MCF 10A (cell line): ENCODE data around the gene SWI5. TPM values are rescaled to one million over a fixed set of nuclear protein-coding genes. Genes with fewer than 3 reads are reported as not detected.

Experiments
- BruUV-seq: library from RNA; stranded (reverse); fragments of 400-500 nt; replicated peaks from 2 replicates; lab custom pipeline; 2021; lab: Mats Ljungman, UMichigan
- CTCF ChIA-PET: fragments of 300-600 bp; sonication (Branson Sonifier 250); formaldehyde crosslinking; extraction: SDS; loops from one replicate; lab custom pipeline; 2021; ENCODE audit warnings: antibody characterized with exemption, inconsistent platforms; lab: Yijun Ruan, JAX
- POLR2A ChIA-PET: fragments of 300-600, 350-650 bp; sonication (Branson Sonifier 250); formaldehyde crosslinking; extraction: SDS; loops from one replicate; lab custom pipeline; 2020; ENCODE audit warnings: antibody characterized with exemption, inconsistent platforms; lab: Yijun Ruan, JAX
- DNase-seq: peaks from one replicate; pipeline ENCODE4 v3.0.0-alpha.2; 2018; ENCODE audit not compliant: unreplicated experiment
- H3K27ac Mint-ChIP-seq: one replicate; pipeline ENCODE4 v1.8.0; 2022; ENCODE audit warnings: mild to moderate bottlenecking, low read depth, mixed read lengths; ENCODE audit not compliant: unreplicated experiment
- H3K27me3 Mint-ChIP-seq: one replicate; pipeline ENCODE4 v1.8.0; 2022; ENCODE audit warnings: mixed read lengths; ENCODE audit not compliant: insufficient read depth, unreplicated experiment
- H3K36me3 Mint-ChIP-seq: one replicate; pipeline ENCODE4 v1.8.0; 2022; ENCODE audit warnings: mild to moderate bottlenecking, moderate library complexity, mixed read lengths; ENCODE audit not compliant: insufficient read depth, unreplicated experiment
- H3K4me1 Mint-ChIP-seq: one replicate; pipeline ENCODE4 v1.8.0; 2022; ENCODE audit warnings: mixed read lengths; ENCODE audit not compliant: insufficient read depth, unreplicated experiment
- H3K4me3 Mint-ChIP-seq: one replicate; pipeline ENCODE4 v1.8.0; 2022; ENCODE audit warnings: mild to moderate bottlenecking, moderate library complexity, mixed read lengths; ENCODE audit not compliant: unreplicated experiment
- H3K9me3 Mint-ChIP-seq: one replicate; pipeline ENCODE4 v1.8.0; 2022; ENCODE audit warnings: mixed read lengths; ENCODE audit not compliant: unreplicated experiment
- CTCF ChIP-seq: fragments of 200-600 bp; IDR thresholded peaks from one replicate; pipeline ENCODE4 v1.8.0; 2022; ENCODE audit warnings: antibody characterized with exemption, mild to moderate bottlenecking; ENCODE audit not compliant: unreplicated experiment
- intact Hi-C: fragments of 100-400 bp; cut with micrococcal nuclease; formaldehyde crosslinking; loops from 2 replicates; pipeline ENCODE4 v1.14.1; 2022
- total RNA-seq: library from RNA; stranded (reverse); gene quantifications from 2 replicates; pipeline ENCODE4 v1.2.3, GENCODE V29; 2022

Gene SWI5
- total RNA-seq, 1 experiment from 2014 or later: 27.7 TPM

GRCh38 chr9:128280084-128280622 is 4.1 kb downstream of the SWI5 start:
- H3K27me3 Mint-ChIP-seq: no peaks in the 10 kb centered on the region
- CTCF ChIA-PET: no interaction called here
- H3K9me3 Mint-ChIP-seq: no peaks in the 10 kb centered on the region
- peaks cover 8% of the 10 kb centered on the region for H3K4me1 Mint-ChIP-seq
- TF ChIP-seq CTCF: no peak
- H3K4me3 Mint-ChIP-seq: no peak overlapping the region
- H3K27ac Mint-ChIP-seq: no peak overlapping the region
- peaks cover 13% of the 10 kb centered on the region for H3K36me3 Mint-ChIP-seq
- POLR2A ChIA-PET: interaction anchor here (0.6 kb wide), 1 partner anchor 26 kb away, joined by 3 read pairs; no protein-coding TSS in a partner anchor
- no TSS peak for BruUV-seq
- DNase-seq: no peak
- intact Hi-C loops: no loop called here

- BruUV-seq: no TSS peak
- TF ChIP-seq CTCF: no peak
- ChIA-PET POLR2A (no interaction called here), CTCF (interaction anchor here (0.9 to 1.0 kb wide), 2 partner anchors 11 to 156 kb away, joined by 3 to 5 read pairs; no protein-coding TSS in a partner anchor)
- Mint-ChIP-seq H3K4me1 (no peaks in the 10 kb centered on the region), H3K27me3 (no peaks in the 10 kb centered on the region), H3K9me3 (no peaks in the 10 kb centered on the region), H3K36me3 (peaks cover under 1% of the 10 kb centered on the region), H3K4me3 (no peak overlapping the region), H3K27ac (no peak overlapping the region)
- DNase-seq: no peak
- intact Hi-C loops: no loop called here
Observed at GRCh38 chr9:128282500-128282899, 6.4 kb downstream of the SWI5 start.

- POLR2A ChIA-PET: no interaction called here
Observed at GRCh38 chr9:128285033-128285784, 9.1 kb downstream of the SWI5 start.

More at GRCh38 chr9:128285033-128285784, 9.1 kb downstream of the SWI5 start:
- DNase-seq: no peak
- TF ChIP-seq CTCF: no peak
- Mint-ChIP-seq H3K27ac (no peak overlapping the region), H3K36me3 (peaks cover 19% of the 10 kb centered on the region), H3K9me3 (no peaks in the 10 kb centered on the region), H3K27me3 (no peaks in the 10 kb centered on the region), H3K4me3 (no peak overlapping the region), H3K4me1 (no peaks in the 10 kb centered on the region)
- no TSS peak for BruUV-seq
- intact Hi-C loops: no loop called here
- CTCF ChIA-PET: interaction anchor here (0.7 to 1.1 kb wide), 4 partner anchors 9 to 1715 kb away, joined by 3 read pairs; no protein-coding TSS in a partner anchor
